PC-3 (cell line): Measurements from ENCODE around the gene AQP4.

ENCODE experiments used
- EZH2 ChIP-seq: fragments of 300-600 bp; sonication (generic); IDR thresholded peaks from one replicate; pipeline ENCODE4 v1.6.1; 2017; ENCODE audit warnings: antibody characterized with exemption, mild to moderate bottlenecking, low read length; ENCODE audit not compliant: unreplicated experiment
- TF ChIP-seq, protein P1 (sequence below): fragments of 300-600 bp; sonication (generic); conservative IDR thresholded peaks from 2 replicates; pipeline ENCODE4 v1.5.1; 2017; ENCODE audit warnings: antibody characterized with exemption, low read depth, mild to moderate bottlenecking, low read length

DNA sequence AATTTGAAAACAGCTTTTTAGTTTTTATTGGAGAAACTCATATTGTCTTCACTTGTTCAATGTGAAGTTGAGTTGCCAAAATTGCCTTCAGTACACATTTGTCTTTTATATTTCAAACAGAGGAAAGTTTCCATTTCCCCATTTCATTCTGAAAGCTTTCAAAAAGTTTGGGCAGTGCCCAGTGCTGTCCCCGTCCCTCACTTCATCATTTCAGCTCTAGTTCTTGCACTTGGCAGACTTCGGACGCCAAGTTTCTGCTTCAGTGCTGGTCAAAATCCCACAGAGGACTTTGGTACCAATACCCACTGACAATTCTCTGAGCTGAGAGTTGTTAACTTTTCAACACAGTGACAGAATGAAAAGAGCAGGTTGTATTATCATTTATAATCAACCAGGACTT, 43.4 kb upstream of the AQP4 start:
- TF ChIP-seq, protein P1, sequence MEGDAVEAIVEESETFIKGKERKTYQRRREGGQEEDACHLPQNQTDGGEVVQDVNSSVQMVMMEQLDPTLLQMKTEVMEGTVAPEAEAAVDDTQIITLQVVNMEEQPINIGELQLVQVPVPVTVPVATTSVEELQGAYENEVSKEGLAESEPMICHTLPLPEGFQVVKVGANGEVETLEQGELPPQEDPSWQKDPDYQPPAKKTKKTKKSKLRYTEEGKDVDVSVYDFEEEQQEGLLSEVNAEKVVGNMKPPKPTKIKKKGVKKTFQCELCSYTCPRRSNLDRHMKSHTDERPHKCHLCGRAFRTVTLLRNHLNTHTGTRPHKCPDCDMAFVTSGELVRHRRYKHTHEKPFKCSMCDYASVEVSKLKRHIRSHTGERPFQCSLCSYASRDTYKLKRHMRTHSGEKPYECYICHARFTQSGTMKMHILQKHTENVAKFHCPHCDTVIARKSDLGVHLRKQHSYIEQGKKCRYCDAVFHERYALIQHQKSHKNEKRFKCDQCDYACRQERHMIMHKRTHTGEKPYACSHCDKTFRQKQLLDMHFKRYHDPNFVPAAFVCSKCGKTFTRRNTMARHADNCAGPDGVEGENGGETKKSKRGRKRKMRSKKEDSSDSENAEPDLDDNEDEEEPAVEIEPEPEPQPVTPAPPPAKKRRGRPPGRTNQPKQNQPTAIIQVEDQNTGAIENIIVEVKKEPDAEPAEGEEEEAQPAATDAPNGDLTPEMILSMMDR, result no peak
- no peak for TF ChIP-seq EZH2
